Activated CD4-positive, alpha-beta T cell treated with anti-CD3 and anti-CD28 coated beads for 36 hours (primary cell): Measurements from ENCODE around the gene UBE2V1. TPM values are rescaled to one million over a fixed set of nuclear protein-coding genes. Genes with fewer than 3 reads are reported as not detected.

Experiments
- ATAC-seq: fragments of 200-7000 bp; cut with Tn5 transposase; one replicate; pipeline ENCODE4 v1.10.0; 2021; ENCODE audit warnings: mild to moderate bottlenecking, moderate library complexity
- CTCF ChIA-PET: fragments of 350-600 bp; sonication (Branson Sonifier 250); formaldehyde crosslinking; loops from one replicate; lab custom pipeline; 2021; ENCODE audit warnings: antibody characterized with exemption; lab: Charles Lee
- POLR2A ChIA-PET: fragments of 350-600 bp; sonication (Branson Sonifier 250); formaldehyde crosslinking; loops from one replicate; lab custom pipeline; 2021; ENCODE audit warnings: antibody characterized with exemption, inconsistent platforms; lab: Charles Lee
- DNase-seq: peaks from one replicate; pipeline ENCODE4 v3.0.0-alpha.2; 2020
- H3K27ac Mint-ChIP-seq: one replicate; pipeline ENCODE4 v1.8.0; 2021; ENCODE audit warnings: mixed read lengths
- H3K27me3 Mint-ChIP-seq: one replicate; pipeline ENCODE4 v1.8.0; 2021; ENCODE audit warnings: mixed read lengths
- H3K36me3 Mint-ChIP-seq: one replicate; pipeline ENCODE4 v1.8.0; 2021; ENCODE audit warnings: low read depth, mixed read lengths
- H3K4me1 Mint-ChIP-seq: one replicate; pipeline ENCODE4 v1.8.0; 2021; ENCODE audit warnings: mixed read lengths
- H3K4me3 Mint-ChIP-seq: one replicate; pipeline ENCODE4 v1.8.0; 2021; ENCODE audit warnings: mild to moderate bottlenecking, moderate library complexity, mixed read lengths
- H3K9me3 Mint-ChIP-seq: one replicate; pipeline ENCODE4 v1.8.0; 2021; ENCODE audit warnings: low read depth, mixed read lengths
- intact Hi-C, 2 experiments: fragments of 100-400 bp; cut with DNase I in 1 of 2; cut with micrococcal nuclease in 1 of 2; formaldehyde crosslinking; loops; one replicate each; pipeline versions ENCODE4 v1.14.2 to v1.15.1; 2022 to 2024; cut with DNase I, micrococcal nuclease
- total RNA-seq, 2 experiments: library from RNA; stranded (reverse); gene quantifications; one replicate each; pipeline ENCODE4 v1.2.3, GENCODE V29; 2021

UBE2V1 gene
- total RNA-seq, 2 experiments from 2014 or later = 177 to 265 TPM

DNA sequence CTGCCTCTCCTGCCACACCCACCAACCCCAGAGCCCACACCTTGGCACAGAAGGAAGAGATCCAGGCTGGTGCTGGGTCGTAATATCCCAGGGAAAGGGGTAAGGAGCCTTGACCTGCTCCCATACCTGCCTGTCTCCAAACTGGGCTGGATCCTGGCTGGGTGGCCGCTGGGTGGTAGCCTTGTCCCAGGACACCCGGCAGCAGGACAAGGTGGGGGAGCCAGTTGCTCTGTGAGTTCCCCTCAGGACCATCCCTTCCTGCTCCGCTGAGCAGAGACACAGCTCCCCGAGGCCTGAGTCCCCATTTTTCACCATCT is 58.8 kb downstream of the UBE2V1 start:
- Mint-ChIP-seq H3K36me3 (no peaks in the 10 kb centered on the region), H3K27me3 (peaks cover 4% of the 10 kb centered on the region), H3K27ac (no peak overlapping the region), H3K4me1 (no peaks in the 10 kb centered on the region), H3K4me3 (no peak overlapping the region), H3K9me3 (no peaks in the 10 kb centered on the region)
- ATAC-seq (no peak), DNase-seq (no peak)
- intact Hi-C loops = no loop called here
- CTCF ChIA-PET = interaction anchor here (1.2 kb wide), 1 partner anchor 17 kb away, joined by 5 read pairs; no protein-coding TSS in a partner anchor
- POLR2A ChIA-PET = no interaction called here

GRCh38 chr20:50053362-50054230 is 59.4 kb downstream of the UBE2V1 start:
- no peak overlapping the region for H3K27ac Mint-ChIP-seq
- no peaks in the 10 kb centered on the region for H3K36me3 Mint-ChIP-seq
- intact Hi-C loops = no loop called here
- H3K27me3 Mint-ChIP-seq = peaks cover 8% of the 10 kb centered on the region
- ChIA-PET CTCF (no interaction called here), POLR2A (no interaction called here)
- H3K9me3 Mint-ChIP-seq = no peaks in the 10 kb centered on the region
- H3K4me1 Mint-ChIP-seq = peaks cover 4% of the 10 kb centered on the region
- no peak overlapping the region for H3K4me3 Mint-ChIP-seq
- DNase-seq = no peak
- ATAC-seq = no peak

DNA sequence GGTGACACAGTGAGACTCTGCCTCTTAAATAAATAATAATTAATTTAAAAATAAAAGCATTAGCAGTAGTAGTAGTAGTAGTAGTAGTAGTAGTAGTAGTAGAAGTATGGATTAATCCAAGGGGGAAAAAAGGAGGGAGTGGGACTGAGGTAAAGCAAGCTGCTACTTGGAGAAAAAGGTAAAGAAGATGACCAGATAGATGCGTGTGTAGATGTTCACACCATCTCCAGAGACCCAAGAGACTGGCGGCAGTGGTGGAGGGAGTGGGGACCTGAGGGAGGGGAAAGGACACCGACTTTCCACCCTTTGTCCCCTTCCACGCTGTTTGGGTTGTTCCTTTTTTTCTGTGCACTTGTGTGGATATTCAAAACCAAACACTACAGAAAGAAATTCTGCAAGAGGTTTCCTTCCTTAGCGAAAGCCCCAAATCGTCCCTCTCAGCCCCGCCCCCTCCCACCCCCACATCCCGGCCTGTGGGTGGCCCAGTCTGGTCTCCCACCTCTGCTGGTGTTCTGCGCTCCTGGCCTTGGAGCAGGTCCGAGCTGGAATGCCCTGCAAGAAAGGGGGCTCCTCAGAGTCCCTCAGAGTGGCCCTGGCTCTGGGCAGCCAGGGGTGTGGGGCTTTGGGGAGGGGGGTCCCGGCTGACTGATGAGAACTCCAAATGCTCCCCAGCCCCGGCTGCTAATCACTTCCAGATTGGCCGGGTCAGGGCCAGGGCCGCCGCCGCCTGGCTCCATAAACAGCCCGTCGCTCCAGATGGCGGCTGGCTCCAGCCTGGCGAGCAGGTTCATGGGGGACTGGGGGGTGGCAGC is 60.2 kb downstream of the UBE2V1 start:
- ATAC-seq (no peak), DNase-seq (no peak)
- no peak overlapping the region for H3K4me3 Mint-ChIP-seq
- intact Hi-C loops = no loop called here
- CTCF ChIA-PET = no interaction called here
- H3K9me3 Mint-ChIP-seq = no peaks in the 10 kb centered on the region
- no peaks in the 10 kb centered on the region for H3K36me3 Mint-ChIP-seq
- POLR2A ChIA-PET = interaction anchor here (0.7 kb wide), 1 partner anchor 15 kb away, joined by 3 read pairs; no protein-coding TSS in a partner anchor
- peaks cover 8% of the 10 kb centered on the region for H3K4me1 Mint-ChIP-seq
- peaks cover 12% of the 10 kb centered on the region for H3K27me3 Mint-ChIP-seq
- no peak overlapping the region for H3K27ac Mint-ChIP-seq

- POLR2A ChIA-PET = no interaction called here
- Mint-ChIP-seq H3K27ac (no peak overlapping the region), H3K36me3 (no peaks in the 10 kb centered on the region), H3K27me3 (peaks cover 15% of the 10 kb centered on the region), H3K9me3 (no peaks in the 10 kb centered on the region), H3K4me3 (no peak overlapping the region), H3K4me1 (peaks cover 8% of the 10 kb centered on the region)
- ATAC-seq (no peak), DNase-seq (no peak)
- CTCF ChIA-PET = interaction anchor here (0.6 to 0.7 kb wide), 2 partner anchors 21 to 98 kb away, joined by 3 to 4 read pairs; no protein-coding TSS in a partner anchor
- intact Hi-C loops = no loop called here
Observed at GRCh38 chr20:50050660-50051308, 62.2 kb downstream of the UBE2V1 start.

GRCh38 chr20:50050214-50050613 is 62.7 kb downstream of the UBE2V1 start:
- H3K4me3 Mint-ChIP-seq = no peak overlapping the region
- H3K36me3 Mint-ChIP-seq = no peaks in the 10 kb centered on the region
- CTCF ChIA-PET = no interaction called here
- no peak for ATAC-seq
- H3K27me3 Mint-ChIP-seq = peaks cover 17% of the 10 kb centered on the region
- H3K4me1 Mint-ChIP-seq = peaks cover 8% of the 10 kb centered on the region
- H3K9me3 Mint-ChIP-seq = no peaks in the 10 kb centered on the region
- no peak for DNase-seq
- H3K27ac Mint-ChIP-seq = no peak overlapping the region
- POLR2A ChIA-PET = no interaction called here
- intact Hi-C loops = no loop called here

GRCh38 chr20:50049442-50050026 is 63.4 kb downstream of the UBE2V1 start:
- peaks cover 17% of the 10 kb centered on the region for H3K27me3 Mint-ChIP-seq
- no peak overlapping the region for H3K4me3 Mint-ChIP-seq
- ChIA-PET CTCF (interaction anchor here (0.7 to 1.5 kb wide), 3 partner anchors 15 to 73 kb away, joined by 3 to 4 read pairs (median 4); no protein-coding TSS in a partner anchor), POLR2A (no interaction called here)
- H3K36me3 Mint-ChIP-seq = no peaks in the 10 kb centered on the region
- ATAC-seq (no peak), DNase-seq (no peak)
- H3K4me1 Mint-ChIP-seq = peaks cover 8% of the 10 kb centered on the region
- H3K27ac Mint-ChIP-seq = no peak overlapping the region
- intact Hi-C loops = no loop called here
- H3K9me3 Mint-ChIP-seq = no peaks in the 10 kb centered on the region

- CTCF ChIA-PET = interaction anchor here (0.7 to 1.5 kb wide), 2 partner anchors 23 to 686 kb away, joined by 3 to 4 read pairs; no protein-coding TSS in a partner anchor
- POLR2A ChIA-PET = no interaction called here
- Mint-ChIP-seq H3K27me3 (peaks cover 13% of the 10 kb centered on the region), H3K4me1 (peaks cover 8% of the 10 kb centered on the region), H3K4me3 (no peak overlapping the region), H3K36me3 (no peaks in the 10 kb centered on the region), H3K9me3 (no peaks in the 10 kb centered on the region), H3K27ac (no peak overlapping the region)
- intact Hi-C loops = no loop called here
- DNase-seq = peak; percentile 26
- ATAC-seq = peak; percentile 36
Observed at GRCh38 chr20:50048420-50049166, 64.4 kb downstream of the UBE2V1 start.

DNA sequence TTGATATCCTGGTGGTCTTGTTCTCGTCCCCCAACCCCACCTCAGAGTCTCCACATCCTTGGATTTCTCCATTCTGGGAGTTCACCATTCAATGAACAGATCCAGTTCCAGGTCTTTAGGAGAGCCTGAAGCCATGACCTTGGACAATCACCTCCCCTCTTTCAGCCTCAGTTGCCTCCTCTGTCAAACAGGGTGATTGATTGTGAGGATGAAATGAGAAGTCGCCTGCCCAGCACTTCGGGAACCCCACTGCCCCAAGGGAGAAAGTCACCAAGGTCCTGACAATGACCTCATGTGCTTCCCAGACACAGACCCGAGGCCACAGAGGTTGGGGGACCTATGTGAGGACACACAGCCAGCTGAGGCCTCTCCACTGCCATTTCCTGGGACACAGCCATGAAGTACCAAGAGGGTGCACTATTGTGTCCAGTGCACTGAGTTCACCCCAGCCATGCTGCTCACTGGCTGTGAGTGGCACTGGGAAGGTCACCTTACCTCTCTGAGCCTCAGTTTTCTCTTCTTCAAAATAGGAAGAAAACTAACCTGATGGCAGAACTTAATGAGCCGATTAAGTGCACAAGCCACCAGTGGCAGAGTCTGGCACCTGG is 68.5 kb downstream of the UBE2V1 start:
- POLR2A ChIA-PET = no interaction called here
- peaks cover 10% of the 10 kb centered on the region for H3K4me1 Mint-ChIP-seq
- H3K9me3 Mint-ChIP-seq = no peaks in the 10 kb centered on the region
- H3K27ac Mint-ChIP-seq = no peak overlapping the region
- H3K36me3 Mint-ChIP-seq = no peaks in the 10 kb centered on the region
- intact Hi-C loops = no loop called here
- H3K4me3 Mint-ChIP-seq = no peak overlapping the region
- DNase-seq = no peak
- peaks cover 13% of the 10 kb centered on the region for H3K27me3 Mint-ChIP-seq
- CTCF ChIA-PET = interaction anchor here (0.5 kb wide), 2 partner anchors 31 to 198 kb away, joined by 3 read pairs; no protein-coding TSS in a partner anchor
- ATAC-seq = no peak

GRCh38 chr20:50043573-50044352 is 69.2 kb downstream of the UBE2V1 start:
- intact Hi-C loops = no loop called here
- H3K9me3 Mint-ChIP-seq = no peaks in the 10 kb centered on the region

More at GRCh38 chr20:50043573-50044352, 69.2 kb downstream of the UBE2V1 start:
- Mint-ChIP-seq H3K27ac (no peak overlapping the region), H3K36me3 (no peaks in the 10 kb centered on the region), H3K4me3 (no peak overlapping the region), H3K4me1 (peaks cover 8% of the 10 kb centered on the region), H3K27me3 (peaks cover 11% of the 10 kb centered on the region)
- CTCF ChIA-PET = interaction anchor here (0.5 to 0.6 kb wide), 2 partner anchors 197 to 652 kb away, joined by 3 to 4 read pairs; no protein-coding TSS in a partner anchor
- DNase-seq = no peak
- ATAC-seq = no peak
- POLR2A ChIA-PET = no interaction called here
